HG03432 (cell line): ENCODE data around the gene LRRC71.
"Not testable (repeated sequence)": the region's sequence is repeated elsewhere in the genome, so short reads cannot be mapped to it uniquely, and the experiment has no call there.

ENCODE experiments used
- ATAC-seq: cut with Tn5 transposase; IDR thresholded peaks from one replicate; pipeline ENCODE4 v1.9.1; 2021; ENCODE audit warnings: mild to moderate bottlenecking, moderate library complexity; ENCODE audit not compliant: unreplicated experiment

Gene LRRC71

GRCh38 chr1:156926695-156927094 lies 6.3 kb downstream of the LRRC71 start:
- ATAC-seq: not testable (repeated sequence)

GRCh38 chr1:156927215-156928042 lies 7.0 kb downstream of the LRRC71 start:
- peak; percentile 61 for ATAC-seq

GRCh38 chr1:156928043-156928602 lies 7.7 kb downstream of the LRRC71 start:
- no peak for ATAC-seq

- ATAC-seq: no peak
Observed at GRCh38 chr1:156929596-156930238, 9.3 kb downstream of the LRRC71 start.

DNA sequence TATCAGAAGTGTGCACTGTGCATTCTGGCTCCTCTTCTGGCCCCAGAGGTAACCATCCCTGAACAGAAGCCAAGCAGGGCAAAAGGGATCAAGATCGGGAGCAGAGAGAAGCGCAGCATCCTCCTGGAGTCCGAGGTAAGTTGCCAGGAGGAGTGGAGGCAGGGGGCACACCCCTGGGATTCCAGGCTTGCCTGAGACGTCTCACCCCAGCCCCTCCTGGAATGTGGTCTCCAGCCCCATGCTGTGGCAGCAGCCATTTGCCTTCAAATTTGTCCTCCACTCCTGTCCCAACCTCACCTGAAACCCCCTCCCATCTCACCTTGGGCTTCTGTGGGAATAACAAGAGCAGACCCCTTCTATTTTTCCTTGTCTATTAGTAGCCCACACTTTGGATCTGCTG lies 10.1 kb downstream of the LRRC71 start:
- ATAC-seq: no peak

GRCh38 chr1:156931211-156931952 lies 10.9 kb downstream of the LRRC71 start:
- ATAC-seq: no peak

DNA sequence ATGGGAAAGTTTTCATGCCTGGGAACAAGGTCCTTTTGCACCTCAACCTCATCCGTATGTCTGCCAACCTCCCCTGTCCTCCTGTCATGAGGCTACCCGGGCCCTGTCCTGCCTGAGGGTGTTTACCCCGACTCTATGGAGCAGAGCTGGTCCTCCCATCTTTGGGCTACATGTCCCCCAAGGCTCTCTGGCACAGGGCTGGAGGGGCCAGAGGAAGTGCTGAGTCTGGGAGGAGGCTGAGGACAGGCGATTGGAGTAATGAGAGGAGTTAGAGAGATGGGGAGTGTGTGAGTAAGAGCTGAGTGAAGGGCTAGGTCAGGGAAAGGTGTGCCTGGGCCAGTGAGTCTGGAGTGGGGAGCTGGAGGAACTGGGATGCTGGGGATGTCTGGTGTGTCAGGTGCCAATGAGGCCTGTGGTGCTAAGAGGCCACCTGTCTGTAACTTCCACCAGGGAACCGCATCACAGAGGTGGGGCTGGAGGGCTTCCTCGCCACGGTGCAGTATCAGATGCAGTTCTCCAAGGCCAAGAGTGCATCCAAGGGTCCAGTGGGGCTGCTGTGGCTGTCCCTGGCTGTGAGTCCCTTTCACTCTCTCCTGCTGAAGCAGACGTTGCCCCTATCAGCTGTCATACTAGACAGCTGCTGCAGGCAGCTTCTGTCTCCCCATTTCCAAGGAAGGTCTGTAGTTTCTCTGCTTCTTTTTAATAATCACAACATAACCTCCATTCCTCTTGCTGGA lies 11.7 kb downstream of the LRRC71 start:
- ATAC-seq: no peak

DNA sequence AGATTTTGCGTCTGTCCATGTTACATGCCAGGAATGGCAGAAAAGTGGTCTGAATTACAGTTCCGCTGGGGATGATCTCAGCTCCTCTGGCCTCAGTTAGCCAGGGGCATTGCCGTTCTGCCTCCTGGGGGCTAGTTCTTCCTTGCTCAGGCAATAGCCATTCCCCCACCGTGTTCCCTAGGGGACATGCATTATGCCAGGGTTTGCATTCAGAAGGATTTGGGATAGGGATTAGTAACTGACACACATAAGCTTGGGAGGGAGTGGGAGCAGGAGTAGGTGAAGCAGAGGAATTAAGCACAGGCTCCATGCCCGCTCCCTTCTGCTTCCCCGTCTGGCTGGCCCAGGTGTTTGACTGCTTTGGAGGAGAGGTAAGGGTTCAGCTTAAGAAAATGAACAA lies 12.7 kb downstream of the LRRC71 start:
- ATAC-seq: no peak

- ATAC-seq: no peak
Observed at GRCh38 chr1:156935505-156936128, 15.2 kb downstream of the LRRC71 start.

GRCh38 chr1:156936191-156936590 lies 15.8 kb downstream of the LRRC71 start:
- no peak for ATAC-seq

GRCh38 chr1:156936721-156937220 lies 16.3 kb downstream of the LRRC71 start:
- no peak for ATAC-seq

DNA sequence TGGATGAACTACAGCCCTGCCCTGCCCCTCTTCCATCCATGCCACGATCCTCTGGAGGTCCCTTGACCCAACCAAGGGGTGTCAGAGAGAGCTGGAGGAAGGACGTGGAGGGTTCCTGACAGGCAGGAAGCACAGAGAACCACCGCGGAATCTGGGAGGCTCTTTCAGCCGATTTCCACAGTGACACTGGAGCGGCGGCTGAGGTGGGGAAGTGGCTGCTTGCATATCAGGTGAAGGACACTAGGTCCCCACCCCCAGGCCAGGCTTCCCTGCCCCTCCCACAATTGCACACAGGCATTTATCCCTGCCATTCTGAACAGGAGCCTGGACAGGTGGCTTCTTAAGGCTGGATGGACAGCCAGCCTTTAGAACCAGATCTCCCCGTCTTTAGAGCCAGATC lies 17.5 kb downstream of the LRRC71 start:
- ATAC-seq: no peak

GRCh38 chr1:156938813-156939212 lies 18.4 kb downstream of the LRRC71 start:
- no peak for ATAC-seq

- no peak for ATAC-seq
Observed at GRCh38 chr1:156939786-156940334, 19.4 kb downstream of the LRRC71 start.

GRCh38 chr1:156941675-156942074 lies 21.2 kb downstream of the LRRC71 start:
- ATAC-seq: no peak

- ATAC-seq: no peak
Observed at GRCh38 chr1:156942176-156942575, 21.7 kb downstream of the LRRC71 start.

- no peak for ATAC-seq
Observed at GRCh38 chr1:156942576-156942975, 22.1 kb downstream of the LRRC71 start.

- ATAC-seq: no peak
Observed at GRCh38 chr1:156943756-156944155, 23.3 kb downstream of the LRRC71 start.

- ATAC-seq: no peak
Observed at GRCh38 chr1:156944268-156944667, 23.8 kb downstream of the LRRC71 start.

- ATAC-seq: no peak
Observed at GRCh38 chr1:156944848-156945247, 24.4 kb downstream of the LRRC71 start.
